HepG2 (cell line): ENCODE measurements around the gene TMEM269.

Experiments used
- CREB1 ChIP-seq, 2 experiments: fragments of 450-650 bp in 1 of 2; IDR thresholded peaks; 2 replicates each; pipeline ENCODE4 v1.6.1; 2016 to 2017; ENCODE audit warnings: control low read depth in 1 of 2, mild to moderate bottlenecking in 1 of 2, missing compliant biosample characterization in 1 of 2, missing genetic modification characterization in 1 of 2
- MEIS1 ChIP-seq: sonication (generic); formaldehyde crosslinking; IDR thresholded peaks from 2 replicates; pipeline ENCODE4 v1.9.0; 2021; ENCODE audit warnings: mild to moderate bottlenecking, missing genetic modification reagents, moderate library complexity, borderline replicate concordance
- TEAD2 ChIP-seq: sonication (generic); formaldehyde crosslinking; IDR thresholded peaks from 2 replicates; pipeline ENCODE4 v1.9.0; 2021; ENCODE audit warnings: missing genetic modification reagents

- TF ChIP-seq TEAD2 (CRISPR knock-in tag) (no peak), MEIS1 (CRISPR knock-in tag) (no peak), CREB1 (IDR thresholded peaks at IDR 0.05) (no peak), CREB1 (CRISPR knock-in tag; IDR thresholded peaks at IDR 0.05) (no peak)
Measured at GRCh38 chr1:42741706-42742105, 43.1 kb upstream of the TMEM269 start.
